SHP77 treated with DMSO at 0.1 percent for 48 hours (cell line): Measurements from ENCODE around the gene LPAR3.
"Not testable (repeated sequence)": the region's sequence is repeated elsewhere in the genome, so short reads cannot be mapped to it uniquely, and the experiment has no call there.

Experiments used
- DNase-seq: peaks from one replicate; lab custom pipeline; 2025; lab: John Stamatoyannopoulos, UW

Gene LPAR3

DNA sequence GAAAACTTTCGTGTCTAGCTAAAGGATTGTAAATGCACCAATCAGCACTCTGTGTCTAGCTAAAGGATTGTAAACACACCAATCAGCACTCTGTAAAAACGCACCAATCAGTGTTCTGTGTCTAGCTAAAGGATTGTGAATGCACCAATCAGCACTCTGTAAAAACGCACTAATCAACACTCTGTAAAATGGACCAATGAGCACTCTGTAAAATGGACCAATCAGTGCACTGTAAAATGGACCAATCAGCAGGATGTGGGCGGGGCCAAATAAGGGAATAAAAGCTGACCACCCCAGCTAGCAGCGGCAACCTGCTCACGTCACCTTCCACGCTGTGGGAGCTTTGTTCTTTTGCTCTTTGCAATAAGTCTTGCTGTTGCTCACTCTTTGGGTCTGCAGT lies 9.7 kb upstream of the LPAR3 start:
- DNase-seq, result not testable (repeated sequence)

DNA sequence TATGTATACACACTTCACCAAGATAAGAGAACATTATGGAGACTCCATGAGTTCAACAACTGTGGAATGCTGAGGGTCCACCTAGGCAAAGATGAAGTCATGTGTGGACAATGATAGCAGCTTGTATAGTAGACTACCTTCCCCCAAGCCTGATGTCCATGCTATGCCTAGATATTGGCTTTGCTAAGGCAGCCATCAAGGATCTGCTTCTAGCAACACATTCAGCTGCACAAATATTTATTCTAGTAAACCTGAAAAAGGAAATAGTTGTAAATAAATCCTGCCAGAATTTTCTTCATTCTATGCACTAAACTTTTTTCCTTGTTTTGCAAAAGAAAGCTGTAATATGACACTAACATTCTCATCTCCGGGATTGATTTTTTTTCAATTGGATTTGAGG lies 7.0 kb upstream of the LPAR3 start:
- no peak for DNase-seq

DNA sequence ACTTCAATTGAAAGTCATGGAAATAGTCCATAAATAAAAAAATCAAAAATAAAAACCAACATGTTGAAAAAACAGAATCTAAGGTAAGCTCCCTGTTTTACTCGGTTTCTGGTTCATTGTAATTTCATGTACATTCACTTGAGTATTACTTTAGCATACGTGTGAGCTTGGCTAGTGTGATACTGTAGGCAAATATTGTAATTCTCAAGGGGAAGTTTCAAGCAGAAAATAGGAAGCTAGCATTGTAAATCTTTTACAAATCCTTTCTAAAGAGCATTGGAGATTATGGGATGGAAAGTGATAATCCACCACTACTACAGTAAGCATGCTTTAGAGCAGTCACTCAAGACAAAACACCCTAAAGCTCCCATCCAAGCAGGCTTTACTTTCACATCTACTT lies 3.3 kb upstream of the LPAR3 start:
- DNase-seq, result no peak

- DNase-seq, result no peak
These were observed 2.4 kb downstream of the LPAR3 start for GRCh38 chr1:84890566-84890965.

- no peak for DNase-seq
These were observed 3.6 kb downstream of the LPAR3 start for GRCh38 chr1:84889437-84889836.

- DNase-seq, result no peak
These were observed 4.3 kb downstream of the LPAR3 start for GRCh38 chr1:84888753-84889152.

- no peak for DNase-seq
These were observed 5.6 kb downstream of the LPAR3 start for GRCh38 chr1:84887261-84887934.

DNA sequence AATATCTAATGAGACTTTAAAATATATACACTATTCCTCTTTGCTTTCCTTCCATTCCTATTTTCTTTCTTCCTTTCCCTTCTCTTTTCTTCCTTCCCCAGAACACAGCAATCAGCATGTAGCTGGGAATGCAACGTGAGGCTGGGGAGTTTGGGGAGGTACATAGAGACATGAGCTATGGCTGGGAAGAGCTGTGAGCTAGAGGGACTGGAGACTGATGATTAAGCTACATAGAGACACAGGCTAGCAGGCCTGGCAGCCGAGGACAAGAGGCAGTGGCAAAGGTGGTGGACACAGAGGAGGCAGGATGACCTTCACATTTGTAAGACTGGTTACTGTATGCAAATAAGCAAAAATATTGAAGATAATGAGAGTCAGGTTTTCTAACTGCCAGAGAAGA lies 7.5 kb downstream of the LPAR3 start:
- DNase-seq, result no peak

DNA sequence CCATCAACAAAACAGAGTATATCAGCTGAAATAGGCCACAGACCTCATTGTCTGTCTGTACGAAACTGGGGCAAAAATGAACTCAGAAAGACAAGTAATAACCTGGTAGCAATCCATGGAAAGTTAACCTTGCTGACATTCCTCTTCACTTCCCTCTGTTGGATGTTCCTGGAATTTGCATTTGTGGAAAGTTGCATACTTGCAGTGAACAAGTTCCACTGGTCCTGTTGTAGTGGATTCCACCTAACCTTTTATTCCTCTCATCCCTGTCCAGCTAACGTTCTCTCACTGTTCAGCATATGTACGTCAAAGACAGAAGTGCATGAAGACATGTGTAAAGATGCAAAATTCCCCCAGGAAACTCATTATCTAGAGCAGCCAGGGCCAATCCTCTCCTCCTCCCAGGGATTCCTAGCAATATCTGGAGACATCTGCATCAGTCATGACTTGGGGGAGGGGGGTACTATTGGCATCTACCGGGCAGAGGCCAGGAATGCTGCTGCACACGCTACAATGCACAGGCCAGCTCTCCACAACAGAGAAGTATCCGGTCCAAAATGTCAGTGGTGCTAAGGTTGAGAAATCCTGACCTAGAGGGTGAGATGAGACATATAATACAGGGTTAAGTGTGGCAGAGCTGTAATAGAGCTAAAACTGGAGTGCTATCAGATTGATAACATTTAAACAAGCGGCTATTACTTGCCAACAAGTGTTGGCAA lies 8.2 kb downstream of the LPAR3 start:
- DNase-seq, result no peak

- DNase-seq, result no peak
These were observed 9.7 kb downstream of the LPAR3 start for GRCh38 chr1:84883286-84883685.

- DNase-seq, result no peak
These were observed 15.4 kb downstream of the LPAR3 start for GRCh38 chr1:84877592-84877991.

GRCh38 chr1:84876353-84876752 lies 16.7 kb downstream of the LPAR3 start:
- no peak for DNase-seq

DNA sequence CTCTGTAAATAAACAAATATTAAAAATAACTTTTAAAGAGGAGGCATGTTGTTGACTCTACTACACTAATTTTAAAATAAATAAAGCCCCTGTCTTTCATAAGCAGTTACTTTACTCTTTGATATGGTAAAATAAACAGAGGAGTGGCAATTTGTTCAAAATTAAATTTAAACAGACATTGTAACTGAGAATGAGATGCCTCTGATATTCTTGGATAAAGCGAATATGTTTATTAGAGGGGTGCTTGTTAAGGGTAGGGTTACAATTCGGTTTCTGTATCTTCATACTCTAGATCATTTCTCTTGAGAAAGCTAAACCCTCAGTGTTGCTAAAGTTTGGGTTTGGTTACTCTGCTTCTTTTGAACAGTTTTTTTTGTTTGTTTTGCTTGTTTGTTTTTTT lies 19.6 kb downstream of the LPAR3 start:
- no peak for DNase-seq

- DNase-seq, result no peak
These were observed 20.2 kb downstream of the LPAR3 start for GRCh38 chr1:84872696-84873355.

GRCh38 chr1:84871181-84871580 lies 21.8 kb downstream of the LPAR3 start:
- DNase-seq, result no peak

DNA sequence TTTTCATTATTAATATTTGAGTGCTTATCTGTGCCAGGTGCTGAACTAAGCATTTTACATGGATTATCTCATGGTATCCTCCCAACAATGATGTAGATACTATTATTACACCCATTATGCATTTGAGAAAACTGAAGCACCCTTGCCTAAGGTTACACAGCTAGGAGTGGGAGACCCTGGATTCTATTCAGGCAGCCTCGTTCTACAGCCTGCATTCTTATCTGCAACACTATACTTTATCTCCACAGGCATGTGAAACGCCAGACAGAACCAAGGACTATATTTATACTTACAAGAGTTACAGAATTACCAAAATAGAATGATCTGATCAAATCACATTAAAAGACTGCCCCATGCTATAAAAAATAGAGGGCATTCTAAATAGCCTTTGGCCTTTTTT lies 22.4 kb downstream of the LPAR3 start:
- no peak for DNase-seq

GRCh38 chr1:84869720-84870119 lies 23.3 kb downstream of the LPAR3 start:
- no peak for DNase-seq

- no peak for DNase-seq
These were observed 30.2 kb downstream of the LPAR3 start for GRCh38 chr1:84862810-84863251.

- no peak for DNase-seq
These were observed 30.9 kb downstream of the LPAR3 start for GRCh38 chr1:84861988-84862644.

GRCh38 chr1:84861516-84861915 lies 31.5 kb downstream of the LPAR3 start:
- DNase-seq, result no peak

DNA sequence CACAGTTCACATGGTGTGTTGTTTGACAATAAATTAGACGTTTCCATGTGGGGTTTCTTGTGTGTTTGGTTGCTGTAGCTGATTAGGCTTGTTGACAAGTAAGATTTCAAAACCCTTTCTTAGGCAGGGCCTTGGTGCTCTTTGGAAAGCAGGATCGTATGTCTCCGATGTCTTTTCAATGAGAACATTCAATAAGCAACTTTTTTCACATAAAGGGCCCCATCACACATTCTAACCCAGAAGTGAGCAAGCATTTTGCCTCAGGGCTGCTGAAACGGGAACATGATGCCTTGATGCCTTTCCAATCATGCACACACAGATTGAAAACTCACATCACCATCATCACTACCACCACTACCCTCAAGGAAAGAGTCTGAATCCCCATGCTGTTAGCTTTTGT lies 33.1 kb downstream of the LPAR3 start:
- DNase-seq, result no peak

DNA sequence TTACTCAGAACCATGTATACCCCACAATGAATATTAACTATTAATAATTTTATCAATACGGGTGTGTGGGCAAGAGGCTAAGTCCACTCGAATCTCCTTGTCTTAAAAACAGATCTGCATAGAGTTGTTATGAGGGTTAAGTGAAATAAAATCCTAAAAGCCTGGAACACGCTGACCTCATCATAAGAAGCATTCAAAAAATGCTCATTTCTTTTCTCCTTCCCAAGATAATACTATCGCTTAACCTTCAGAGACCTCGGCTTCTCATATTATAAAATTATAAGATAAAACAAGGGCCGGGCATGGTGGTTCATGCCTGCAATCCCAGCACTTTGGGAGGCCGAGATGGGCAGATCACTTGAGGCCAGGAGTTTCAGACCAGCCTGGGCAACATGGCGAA lies 35.1 kb downstream of the LPAR3 start:
- no peak for DNase-seq
